GM19455 (cell line): ENCODE measurements around the gene MAP3K7.

Experiments
- ATAC-seq: cut with Tn5 transposase; IDR thresholded peaks from one replicate; pipeline ENCODE4 v1.9.1; 2021; ENCODE audit not compliant: unreplicated experiment

MAP3K7 gene

GRCh38 chr6:90586836-90587638 is at the start of gene MAP3K7:
Gene MAP3K7 (minus strand): TSS chr6:90587072. CDS start chr6:90586883, 189 bp downstream.
- peak; percentile 92 for ATAC-seq

GRCh38 chr6:90631046-90631445 is 44.2 kb upstream of the MAP3K7 start:
- ATAC-seq: no peak

GRCh38 chr6:90621581-90621980 is 34.7 kb upstream of the MAP3K7 start:
- ATAC-seq: no peak

- ATAC-seq: no peak
Measured at GRCh38 chr6:90619221-90619620, 32.3 kb upstream of the MAP3K7 start.

- no peak for ATAC-seq
Measured at GRCh38 chr6:90612313-90612680, 25.4 kb upstream of the MAP3K7 start.

- ATAC-seq: no peak
Measured at GRCh38 chr6:90611543-90612312, 24.9 kb upstream of the MAP3K7 start.

- peak; percentile 74 for ATAC-seq
Measured at GRCh38 chr6:90610751-90611542, 24.1 kb upstream of the MAP3K7 start.

GRCh38 chr6:90610301-90610750 is 23.5 kb upstream of the MAP3K7 start:
- no peak for ATAC-seq

- no peak for ATAC-seq
Measured at GRCh38 chr6:90605749-90606340, 19.0 kb upstream of the MAP3K7 start.

GRCh38 chr6:90604546-90604945 is 17.7 kb upstream of the MAP3K7 start:
- ATAC-seq: no peak

- ATAC-seq: no peak
Measured at GRCh38 chr6:90599151-90599550, 12.3 kb upstream of the MAP3K7 start.

- ATAC-seq: no peak
Measured at GRCh38 chr6:90598192-90598951, 11.5 kb upstream of the MAP3K7 start.

GRCh38 chr6:90596967-90597539 is 10.2 kb upstream of the MAP3K7 start:
- ATAC-seq: no peak

GRCh38 chr6:90595854-90596253 is 9.0 kb upstream of the MAP3K7 start:
- ATAC-seq: no peak

GRCh38 chr6:90586546-90586835 is 381 bp downstream of the MAP3K7 start:
- peak; percentile 37 for ATAC-seq

- ATAC-seq: no peak
Measured at GRCh38 chr6:90584636-90585255, 2.1 kb downstream of the MAP3K7 start.

GRCh38 chr6:90583836-90584481 is 2.9 kb downstream of the MAP3K7 start:
- ATAC-seq: no peak

GRCh38 chr6:90583179-90583835 is 3.6 kb downstream of the MAP3K7 start:
- no peak for ATAC-seq

GRCh38 chr6:90581146-90581545 is 5.7 kb downstream of the MAP3K7 start:
- ATAC-seq: no peak
